ENCODE results near the gene EFNB3.

Gene EFNB3

DNA sequence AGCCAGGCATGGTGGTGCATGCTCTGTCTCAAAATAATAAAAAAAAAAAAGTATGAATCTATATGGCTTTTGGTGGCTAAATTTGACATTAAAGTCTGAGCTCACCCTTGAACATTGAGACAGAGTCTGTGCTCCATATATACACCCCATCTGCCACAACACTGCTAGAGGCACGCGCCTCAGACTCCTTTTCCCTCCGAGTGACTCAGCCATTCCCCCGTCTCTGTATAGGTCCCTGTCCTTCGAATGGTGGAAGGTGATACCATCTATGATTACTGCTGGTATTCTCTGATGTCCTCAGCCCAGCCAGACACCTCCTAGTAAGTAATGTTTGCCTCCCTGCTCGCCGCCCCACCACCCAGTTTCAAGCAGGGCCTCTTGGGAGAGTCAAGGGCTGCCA is 4.5 kb upstream of the EFNB3 start:
- no peak for DNase-seq

DNA sequence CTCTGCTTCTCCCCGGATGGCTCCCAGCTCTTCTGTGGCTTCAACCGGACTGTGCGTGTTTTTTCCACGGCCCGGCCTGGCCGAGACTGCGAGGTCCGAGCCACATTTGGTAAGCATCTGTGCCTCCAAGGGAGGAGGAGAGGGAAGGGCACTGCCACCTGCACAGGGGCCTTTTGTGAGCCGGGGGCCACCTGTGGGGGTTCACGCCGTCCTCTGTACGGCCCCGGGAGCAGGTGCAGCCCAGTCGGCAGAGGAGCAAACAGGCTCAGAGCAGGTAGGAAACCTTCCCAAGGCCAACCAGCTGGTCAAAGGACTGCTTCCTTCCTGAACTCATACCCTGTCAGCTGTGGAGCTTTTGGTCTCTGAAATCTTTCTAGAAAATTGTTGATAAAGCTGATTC is 3.3 kb upstream of the EFNB3 start:
- no peak for DNase-seq

DNA sequence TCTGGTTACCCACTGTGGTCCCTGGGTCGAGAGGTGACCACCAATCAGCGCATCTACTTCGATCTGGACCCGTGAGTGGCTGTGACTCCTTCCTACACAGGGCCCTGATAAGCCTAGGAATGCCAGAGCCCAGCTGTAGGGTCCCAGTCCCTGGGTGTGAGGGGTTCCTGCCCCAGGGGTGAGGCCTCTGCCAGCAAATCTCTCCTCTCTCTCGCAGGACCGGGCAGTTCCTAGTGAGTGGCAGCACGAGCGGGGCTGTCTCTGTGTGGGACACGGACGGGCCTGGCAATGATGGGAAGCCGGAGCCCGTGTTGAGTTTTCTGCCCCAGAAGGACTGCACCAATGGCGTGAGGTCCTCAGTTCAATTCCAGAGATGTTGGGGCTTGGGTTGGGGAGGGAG is 2.2 kb upstream of the EFNB3 start:
- DNase-seq, result no peak

DNA sequence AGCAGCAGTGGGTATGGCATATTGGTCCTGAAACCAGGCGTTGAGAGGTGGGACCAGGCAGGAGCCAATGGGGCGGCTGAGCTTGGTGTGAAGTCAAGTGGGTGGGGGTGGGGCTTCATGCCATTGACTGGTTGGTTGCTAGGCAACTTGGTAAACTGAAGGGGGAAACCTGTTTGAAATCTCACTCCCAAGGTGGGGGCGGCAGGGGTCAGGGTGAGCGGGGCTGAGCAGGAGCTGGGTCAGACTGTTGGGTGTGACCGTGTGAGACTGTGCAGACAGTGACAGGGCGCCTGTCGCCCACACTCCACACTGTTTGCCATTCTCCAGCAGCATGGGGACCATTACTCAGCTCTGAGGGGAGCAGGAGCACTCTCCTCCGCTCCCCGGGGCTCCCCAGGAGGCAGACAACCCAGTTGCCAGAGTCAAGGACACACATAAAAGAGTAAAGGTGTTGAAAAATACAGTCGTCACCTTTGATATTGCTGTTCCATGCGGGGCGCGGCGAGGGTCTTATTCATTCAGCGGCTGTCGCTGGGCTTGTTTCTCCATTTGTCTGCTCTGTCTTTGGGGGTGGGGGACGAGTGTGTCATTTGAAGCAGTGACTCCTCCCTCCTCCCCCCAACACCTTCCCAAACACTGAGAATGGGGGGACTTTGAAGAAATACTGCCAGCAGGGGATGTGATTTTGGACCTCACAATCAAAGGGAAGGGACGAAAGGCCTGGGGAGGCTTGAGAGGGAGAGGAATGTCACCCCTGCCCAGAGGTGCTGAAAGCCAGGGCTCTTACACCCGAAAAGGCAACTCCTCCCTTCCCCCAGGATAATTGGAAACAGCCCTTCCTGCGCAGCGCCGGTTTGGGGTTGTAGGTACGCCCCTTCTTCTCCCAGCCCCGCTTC is 1.2 kb upstream of the EFNB3 start:
- DNase-seq, result peak; percentile 96

DNA sequence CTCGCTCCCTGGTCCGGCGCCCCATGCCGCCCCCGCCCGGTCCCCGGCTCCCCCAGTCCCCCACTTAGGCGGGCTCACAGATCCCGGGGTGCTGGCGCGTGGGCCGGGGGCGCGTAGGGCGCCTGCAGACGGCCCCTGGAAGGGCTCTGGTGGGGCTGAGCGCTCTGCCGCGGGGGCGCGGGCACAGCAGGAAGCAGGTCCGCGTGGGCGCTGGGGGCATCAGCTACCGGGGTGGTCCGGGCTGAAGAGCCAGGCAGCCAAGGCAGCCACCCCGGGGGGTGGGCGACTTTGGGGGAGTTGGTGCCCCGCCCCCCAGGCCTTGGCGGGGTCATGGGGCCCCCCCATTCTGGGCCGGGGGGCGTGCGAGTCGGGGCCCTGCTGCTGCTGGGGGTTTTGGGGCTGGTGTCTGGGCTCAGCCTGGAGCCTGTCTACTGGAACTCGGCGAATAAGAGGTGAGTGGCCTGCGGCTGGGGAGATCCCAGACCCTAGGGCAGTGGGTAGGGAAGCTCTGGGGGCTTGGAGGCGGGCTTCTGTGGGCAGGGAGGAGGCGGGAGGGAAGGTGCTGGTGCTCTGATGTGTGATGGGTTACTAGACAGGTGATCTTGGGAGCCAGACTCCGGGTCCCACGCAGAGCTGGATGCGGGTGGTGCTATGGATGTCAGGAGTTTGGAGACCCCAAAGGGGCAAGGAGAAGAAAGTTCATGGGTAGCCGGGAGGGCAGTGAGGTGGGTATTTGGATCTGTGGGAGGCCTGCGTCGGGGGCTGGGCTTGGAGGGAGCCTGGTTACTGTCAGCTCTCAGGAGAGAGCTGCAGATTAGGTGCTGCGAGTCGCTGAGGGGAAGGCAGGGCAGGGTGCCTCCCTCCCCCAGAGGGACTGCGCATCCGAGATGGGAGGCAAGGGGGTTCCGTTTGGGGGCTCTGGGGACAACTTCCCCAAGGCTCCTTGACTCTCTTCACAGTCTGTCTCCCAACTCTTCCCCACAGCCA is 560 bp downstream of the EFNB3 start:
- DNase-seq, result no peak

DNA sequence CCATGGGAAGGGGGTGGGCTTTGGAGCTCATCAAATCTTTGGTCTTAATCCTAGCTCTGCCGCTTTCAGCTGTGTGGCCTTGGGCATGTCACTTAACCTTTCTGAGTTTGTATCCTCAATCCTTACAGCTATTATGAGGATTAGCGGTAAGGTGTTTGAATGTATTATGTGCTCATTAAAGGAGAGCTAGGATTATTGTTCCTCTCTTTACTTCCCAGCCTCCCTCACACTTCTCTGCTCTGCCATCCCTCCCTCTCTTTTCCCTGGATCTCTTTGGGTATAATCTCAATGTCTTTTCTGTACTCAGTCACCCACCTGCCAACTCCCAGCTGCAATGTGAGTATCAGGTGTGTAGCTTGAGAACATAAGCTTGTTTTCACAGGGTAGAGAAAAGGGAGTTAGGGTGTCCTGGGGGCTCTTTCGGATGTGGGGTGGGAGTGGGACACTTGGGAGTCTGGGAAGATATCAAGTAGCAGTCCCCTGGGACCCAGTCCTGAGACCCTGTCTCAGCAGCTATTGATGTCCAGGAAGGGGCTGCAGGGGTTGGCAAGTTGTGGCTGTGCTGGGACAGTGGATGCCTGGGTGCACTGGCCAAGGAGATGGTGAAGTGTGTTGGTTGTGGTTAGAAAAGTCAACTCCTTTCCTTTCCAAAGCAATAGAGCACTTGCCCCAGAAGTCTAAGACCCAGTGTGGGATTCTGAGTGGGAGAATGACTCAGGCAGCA is 1.8 kb downstream of the EFNB3 start:
- no peak for DNase-seq

- no peak for DNase-seq
Measured at GRCh38 chr17:7707446-7707845, 2.4 kb downstream of the EFNB3 start.

GRCh38 chr17:7707858-7708750 is 3.1 kb downstream of the EFNB3 start:
- no peak for DNase-seq

GRCh38 chr17:7709031-7709430 is 4.0 kb downstream of the EFNB3 start:
- no peak for DNase-seq

GRCh38 chr17:7710301-7710700 is 5.3 kb downstream of the EFNB3 start:
- DNase-seq, result no peak

GRCh38 chr17:7711051-7711755 is 6.2 kb downstream of the EFNB3 start:
- DNase-seq, result no peak

DNA sequence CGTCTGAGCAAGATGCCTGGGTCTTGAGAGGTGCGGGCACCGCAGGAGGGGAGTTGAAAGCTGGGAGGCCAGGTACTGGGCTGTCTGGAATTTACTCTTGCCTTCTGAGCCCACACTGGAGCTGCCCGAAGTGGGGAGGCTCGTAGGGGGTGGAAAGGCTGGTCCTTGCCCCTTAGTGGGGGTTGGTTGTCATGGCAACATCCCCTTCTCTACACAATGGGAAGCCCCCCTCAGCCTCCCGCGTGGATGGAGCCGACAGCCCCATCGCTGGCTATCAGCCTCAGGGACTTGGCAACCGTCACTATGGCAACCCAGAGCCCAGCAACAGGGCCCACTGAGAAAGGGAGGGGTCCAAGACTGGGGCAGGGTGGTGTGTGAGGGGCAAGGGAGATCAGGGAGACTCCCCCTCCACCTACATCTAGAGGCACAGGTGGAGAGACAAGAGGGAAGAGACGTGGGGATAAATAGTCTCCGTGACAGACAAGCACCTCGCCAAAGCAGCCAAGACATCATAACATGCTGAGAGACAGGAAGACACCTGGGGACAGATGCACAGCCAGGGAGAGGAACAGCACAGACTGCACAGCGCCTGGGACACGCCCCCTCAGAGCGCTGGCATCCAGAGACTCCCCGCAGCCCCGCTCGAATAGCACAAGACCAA is 7.2 kb downstream of the EFNB3 start:
- peak; percentile 75 for DNase-seq

GRCh38 chr17:7713782-7714181 is 8.8 kb downstream of the EFNB3 start:
- DNase-seq, result no peak

DNA sequence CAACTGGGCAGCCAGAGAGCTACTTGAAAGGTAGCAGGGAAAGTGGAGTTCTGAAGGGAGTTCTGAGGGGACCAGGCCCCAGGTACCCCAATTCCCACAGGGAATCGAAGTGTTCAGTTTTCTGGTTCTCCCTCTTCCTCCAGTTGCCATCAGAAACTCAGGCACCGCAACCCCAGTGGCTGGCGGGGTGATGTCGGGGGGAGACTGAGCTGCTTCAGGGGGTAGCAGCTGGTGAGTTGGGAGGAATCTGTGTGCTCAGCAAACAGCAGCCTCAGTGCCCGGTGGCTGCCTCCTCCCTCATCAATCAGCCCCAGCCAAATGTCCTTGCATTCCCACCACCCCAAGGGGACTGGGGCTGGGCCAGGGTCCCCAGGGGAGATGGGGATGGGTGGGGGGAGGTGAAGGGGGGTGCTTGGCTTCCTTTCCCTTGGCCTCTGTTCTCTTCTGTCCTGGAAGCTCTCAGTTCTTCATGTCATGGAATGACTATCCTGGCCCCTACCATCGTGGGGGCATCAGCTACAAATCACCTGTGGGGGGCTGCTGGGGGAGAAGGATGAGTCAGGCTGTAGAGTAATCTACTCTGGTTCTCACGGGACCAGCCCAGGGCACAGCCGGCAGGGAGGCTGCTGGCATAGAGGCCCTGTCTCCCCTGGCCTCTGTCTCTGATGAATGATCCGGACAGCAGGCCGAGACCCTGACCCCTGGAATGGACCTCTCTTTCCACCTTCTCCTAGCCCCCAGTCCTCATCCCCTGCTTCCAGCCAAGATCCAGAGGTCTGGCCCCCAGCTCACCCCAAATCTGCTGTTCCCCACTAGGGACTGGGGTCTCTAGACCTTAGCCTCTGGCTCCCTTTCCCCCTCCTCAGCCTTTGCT is 10.0 kb downstream of the EFNB3 start:
- no peak for DNase-seq

DNA sequence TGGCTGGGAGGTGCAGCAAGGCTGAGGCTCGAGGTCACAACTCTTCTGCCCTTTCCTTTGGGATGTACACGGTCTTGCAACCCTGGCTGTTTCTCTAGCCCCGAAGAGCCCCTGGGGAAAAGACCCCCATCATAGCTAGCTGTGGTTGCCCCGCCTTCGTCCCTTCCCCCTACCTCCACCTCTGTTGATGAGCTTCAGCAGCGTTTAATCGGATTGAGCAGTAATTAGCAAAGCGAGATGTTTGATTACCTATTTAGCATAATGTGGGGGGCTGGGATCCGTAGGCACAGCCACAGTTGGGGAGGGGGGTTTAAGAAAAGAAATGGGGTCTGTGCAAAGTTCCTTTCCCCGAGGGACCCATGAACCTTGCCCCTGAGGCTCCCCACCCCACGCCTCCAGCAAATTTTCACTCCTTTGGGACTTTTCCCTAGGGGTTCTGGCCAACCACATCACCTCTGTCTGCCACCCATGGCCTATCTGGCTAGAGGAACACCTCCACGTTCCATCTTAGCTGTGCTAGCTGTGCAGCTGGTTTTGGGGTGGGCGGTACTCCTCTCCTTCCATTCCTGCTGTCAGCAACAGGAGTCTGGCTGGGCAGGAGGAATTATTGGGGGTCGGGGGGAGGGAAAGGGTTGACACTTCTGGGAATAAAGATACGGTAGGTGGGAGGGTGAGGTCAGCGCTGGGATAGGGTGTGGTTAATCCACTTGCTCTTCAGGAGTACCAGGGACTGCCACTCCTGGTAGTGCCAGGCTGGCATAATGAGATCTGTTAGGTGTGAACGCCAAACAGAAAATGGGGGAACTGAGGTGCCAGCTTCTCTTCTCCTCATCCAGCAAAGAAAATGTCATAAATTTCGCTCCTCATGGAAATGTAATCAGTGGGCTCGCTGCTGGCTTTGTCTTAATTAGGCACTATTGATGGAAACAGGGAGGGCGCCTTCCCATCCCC is 11.2 kb downstream of the EFNB3 start:
- DNase-seq, result no peak

- DNase-seq, result peak; percentile 78
Measured at GRCh38 chr17:7716901-7717755, 12.1 kb downstream of the EFNB3 start, which contains the start of gene DNAH2. DNAH2 (plus strand) TSS chr17:7717744; CDS start chr17:7719735, 1,991 bp downstream.

- no peak for DNase-seq
Measured at GRCh38 chr17:7717756-7718350, 12.9 kb downstream of the EFNB3 start.

Data from NCI-H748 treated with DMSO at 0.1 percent for 48 hours (cell line).